HCT116 (cell line): ENCODE results near the gene CDH16. TPM values are rescaled to one million over a fixed set of nuclear protein-coding genes. Genes with fewer than 3 reads are reported as not detected.

Experiments used
- ATAC-seq: fragments of 200-7000 bp; cut with Tn5 transposase; 2 replicates; pipeline ENCODE4 v1.9.1; 2020; ENCODE audit warnings: mild to moderate bottlenecking, moderate library complexity
- BruUV-seq: library from RNA; stranded (reverse); fragments of 400-500 nt; replicated peaks from 2 replicates; lab custom pipeline; 2021; lab: Mats Ljungman, UMichigan
- CTCF ChIA-PET: fragments of 300-600 bp; sonication (Branson Sonifier 250); formaldehyde crosslinking; loops from one replicate; lab custom pipeline; 2021; ENCODE audit warnings: antibody characterized with exemption; lab: Charles Lee
- POLR2A ChIA-PET: fragments of 300-600, 350-600 bp; sonication (Branson Sonifier 250); formaldehyde crosslinking; loops from one replicate; lab custom pipeline; 2021; ENCODE audit warnings: antibody characterized with exemption; lab: Charles Lee
- RAD21 ChIA-PET, 2 experiments: fragments of 300-600 bp; sonication (Branson Sonifier 250); formaldehyde crosslinking; loops; one replicate each; lab custom pipeline; 2023; ENCODE audit warnings: low total read pairs in 2 of 2; ENCODE audit not compliant: uncharacterized antibody in 2 of 2, unreplicated experiment in 2 of 2, low non-redundant PET in 1 of 2; lab: Charles Lee
- DNase-seq: peaks from one replicate; pipeline ENCODE4 v3.0.0-alpha.2; 2010; ENCODE audit warnings: low read depth, low spot score
- H2AFZ ChIP-seq: fragments of 200-600 bp; shearing (Covaris generic), sonication (generic); 2 replicates; pipeline ENCODE4 v1.6.1; 2017; ENCODE audit warnings: low read depth, mixed run types, mixed read lengths, antibody characterized with exemption, low read length; ENCODE audit not compliant: poor library complexity, severe bottlenecking
- H3K27ac ChIP-seq: 2 replicates; pipeline ENCODE4 v1.5.1; 2012; ENCODE audit warnings: low read depth, low read length
- H3K27me3 ChIP-seq: fragments of 200-600 bp; sonication (generic); 2 replicates; pipeline ENCODE4 v1.6.1; 2016; ENCODE audit warnings: mixed run types, low read length, mixed read lengths; ENCODE audit not compliant: insufficient read depth
- H3K36me3 ChIP-seq, 2 experiments: fragments of 200-500 bp in 1 of 2; fragments of 200-600 bp in 1 of 2; sonication (Bioruptor generic) in 1 of 2; sonication (generic) in 1 of 2; 2 replicates each; pipeline versions ENCODE4 v1.5.1 to v1.6.1; 2014 to 2016; ENCODE audit warnings: low read length in 2 of 2, inconsistent platforms in 1 of 2, mixed read lengths in 1 of 2, mixed run types in 1 of 2; ENCODE audit not compliant: insufficient read depth in 2 of 2, control insufficient read depth in 1 of 2
- H3K4me1 ChIP-seq, 2 experiments: fragments of 200-600 bp in 1 of 2; sonication (generic) in 1 of 2; 2 replicates each; pipeline versions ENCODE4 v1.5.1 to v1.6.1; 2012 to 2017; ENCODE audit warnings: low read length in 2 of 2, inconsistent platforms in 1 of 2, mild to moderate bottlenecking in 1 of 2, mixed read lengths in 1 of 2, mixed run types in 1 of 2, moderate library complexity in 1 of 2; ENCODE audit not compliant: insufficient read depth in 2 of 2, control insufficient read depth in 1 of 2
- H3K4me2 ChIP-seq: fragments of 200-600 bp; sonication (generic); 2 replicates; pipeline ENCODE4 v1.6.1; 2017; ENCODE audit warnings: mixed run types, low read length, mixed read lengths
- H3K4me3 ChIP-seq, 2 experiments: fragments of 200-600 bp in 1 of 2; sonication (generic) in 1 of 2; replicated peaks in 1 of 2; 2 replicates each; pipeline ENCODE4 v1.5.1; 2011 to 2016; ENCODE audit warnings: low read length in 2 of 2, control low read depth in 1 of 2, low read depth in 1 of 2, mild to moderate bottlenecking in 1 of 2, mixed read lengths in 1 of 2, mixed run types in 1 of 2
- H3K79me2 ChIP-seq: fragments of 200-600 bp; sonication (generic); 2 replicates; pipeline ENCODE4 v1.6.1; 2017; ENCODE audit warnings: mild to moderate bottlenecking, mixed run types, low read length, moderate library complexity, mixed read lengths; ENCODE audit not compliant: insufficient read depth
- H3K9ac ChIP-seq: fragments of 200-600 bp; sonication (generic); 2 replicates; pipeline ENCODE4 v1.6.1; 2016; ENCODE audit warnings: low read length, mixed read lengths
- H3K9me2 ChIP-seq: fragments of 200-600 bp; sonication (generic), shearing (Covaris generic); 2 replicates; pipeline ENCODE4 v1.6.1; 2017; ENCODE audit warnings: mixed run types, mild to moderate bottlenecking, moderate library complexity; ENCODE audit not compliant: insufficient read depth
- H3K9me3 ChIP-seq, 2 experiments: fragments of 200-500 bp in 1 of 2; fragments of 200-600 bp in 1 of 2; sonication (Bioruptor generic) in 1 of 2; sonication (generic) in 1 of 2; 2 replicates each; pipeline ENCODE4 v1.6.1; 2014 to 2017; ENCODE audit warnings: low read length in 2 of 2, mixed read lengths in 2 of 2, inconsistent platforms in 1 of 2, low read depth in 1 of 2, mild to moderate bottlenecking in 1 of 2, mixed run types in 1 of 2, moderate library complexity in 1 of 2; ENCODE audit not compliant: control insufficient read depth in 1 of 2, insufficient read depth in 1 of 2
- H4K20me1 ChIP-seq: fragments of 200-600 bp; sonication (generic), shearing (Covaris generic); 2 replicates; pipeline ENCODE4 v1.6.1; 2017; ENCODE audit warnings: mixed run types, mild to moderate bottlenecking, moderate library complexity; ENCODE audit not compliant: insufficient read depth
- ATF3 ChIP-seq: IDR thresholded peaks from 2 replicates; pipeline ENCODE4 v1.6.1; 2012
- CEBPB ChIP-seq: IDR thresholded peaks from 2 replicates; pipeline ENCODE4 v1.6.1; 2012; ENCODE audit warnings: low read depth
- CTCF ChIP-seq, 3 experiments: fragments of 200-600 bp in 1 of 3; sonication (generic) in 1 of 3; IDR thresholded peaks in 2 of 3; conservative IDR thresholded peaks in 1 of 3; 2 replicates each; pipeline ENCODE4 v1.5.1; 2012 to 2017; ENCODE audit warnings: low read depth in 2 of 3, low read length in 2 of 3, antibody characterized with exemption in 1 of 3, borderline replicate concordance in 1 of 3, control low read depth in 1 of 3, mild to moderate bottlenecking in 1 of 3, mixed read lengths in 1 of 3, mixed run types in 1 of 3, moderate library complexity in 1 of 3; ENCODE audit not compliant: insufficient read depth in 1 of 3
- ELF1 ChIP-seq: IDR thresholded peaks from 2 replicates; pipeline ENCODE4 v1.6.1; 2012; ENCODE audit warnings: low read depth, borderline replicate concordance
- EZH2 ChIP-seq: fragments of 200-600 bp; sonication (generic); IDR thresholded peaks from 2 replicates; pipeline ENCODE4 v1.6.1; 2017; ENCODE audit warnings: antibody characterized with exemption, mixed run types
- JUND ChIP-seq: IDR thresholded peaks from 2 replicates; pipeline ENCODE4 v1.6.1; 2012
- MAX ChIP-seq: IDR thresholded peaks from 2 replicates; pipeline ENCODE4 v1.6.1; 2012
- POLR2A ChIP-seq: IDR thresholded peaks from 2 replicates; pipeline ENCODE4 v1.7.0; 2011; ENCODE audit warnings: borderline replicate concordance; ENCODE audit not compliant: insufficient read depth, insufficient read length; ENCODE audit errors: extremely low read depth
- REST ChIP-seq: IDR thresholded peaks from 2 replicates; pipeline ENCODE4 v1.6.1; 2012; ENCODE audit warnings: low read depth
- SIN3A ChIP-seq: IDR thresholded peaks from 2 replicates; pipeline ENCODE4 v1.6.1; 2012; ENCODE audit warnings: low read depth
- YY1 ChIP-seq: IDR thresholded peaks from 2 replicates; pipeline ENCODE4 v1.6.1; 2011; ENCODE audit warnings: low read length, low read depth, moderate library complexity, mild to moderate bottlenecking; ENCODE audit not compliant: insufficient replicate concordance; ENCODE audit errors: extremely low read depth
- ZBTB33 ChIP-seq: IDR thresholded peaks from 2 replicates; pipeline ENCODE4 v1.6.1; 2011; ENCODE audit warnings: mild to moderate bottlenecking, low read length, moderate library complexity; ENCODE audit not compliant: insufficient replicate concordance; ENCODE audit errors: extremely low read depth
- ZNF274 ChIP-seq: fragments of 200-500 bp; sonication (Bioruptor generic); IDR thresholded peaks from 2 replicates; pipeline ENCODE4 v1.6.1; 2014; ENCODE audit warnings: mild to moderate bottlenecking, low read depth, low read length, inconsistent platforms
- intact Hi-C: fragments of 100-400 bp; cut with micrococcal nuclease; formaldehyde crosslinking; loops from 2 replicates; pipeline ENCODE4 v1.10.0; 2022
- total RNA-seq: library from RNA; stranded (reverse); gene quantifications from one replicate; pipeline ENCODE4 v1.2.1, GENCODE V29; 2021; ENCODE audit not compliant: unreplicated experiment

The CDH16 gene
- total RNA-seq, 1 experiment from 2014 or later: not detected

GRCh38 chr16:66917741-66918140, 944 bp downstream of the CDH16 start:
- POLR2A ChIA-PET: no interaction called here
- H3K9me3 ChIP-seq: no peaks in the 10 kb centered on the region
- H2AFZ ChIP-seq: no peak overlapping the region
- no peak overlapping the region for H3K4me3 ChIP-seq
- H3K4me1 ChIP-seq: no peaks in the 10 kb centered on the region
- DNase-seq: no peak
- TF ChIP-seq MAX (no peak), CEBPB (no peak), ZNF274 (no peak), ELF1 (no peak), REST (no peak), SIN3A (no peak)
- TF ChIP-seq, all 23 proteins: peak for 0
- RAD21 ChIA-PET: no interaction called here
- no peaks in the 10 kb centered on the region for H3K36me3 ChIP-seq
- no peaks in the 10 kb centered on the region for H4K20me1 ChIP-seq
- no peaks in the 10 kb centered on the region for H3K27me3 ChIP-seq
- no peak overlapping the region for H3K27ac ChIP-seq
- no peak overlapping the region for H3K9ac ChIP-seq
- H3K79me2 ChIP-seq: no peaks in the 10 kb centered on the region
- CTCF ChIA-PET: interaction anchor here (1.2 kb wide), 1 partner anchor 8 kb away, joined by 5 read pairs; no protein-coding TSS in a partner anchor
- intact Hi-C loops: no loop called here
- BruUV-seq: no TSS peak
- no peaks in the 10 kb centered on the region for H3K9me2 ChIP-seq
- no peak for ATAC-seq
- no peak overlapping the region for H3K4me2 ChIP-seq

- no TSS peak for BruUV-seq
- H3K4me1 ChIP-seq: peaks cover 0 to 1% of the 10 kb centered on the region in 2 experiments; a peak in 1 of 4 replicates
- DNase-seq: no peak
- intact Hi-C loops: no loop called here
- no peaks in the 10 kb centered on the region for H3K9me3 ChIP-seq
- POLR2A ChIA-PET: no interaction called here
- no peaks in the 10 kb centered on the region for H3K9me2 ChIP-seq
- RAD21 ChIA-PET: no interaction called here
- no peaks in the 10 kb centered on the region for H3K27me3 ChIP-seq
- no peak overlapping the region for H2AFZ ChIP-seq
- no peaks in the 10 kb centered on the region for H4K20me1 ChIP-seq
- no peak overlapping the region for H3K4me3 ChIP-seq
- ATAC-seq: no peak
- H3K79me2 ChIP-seq: no peaks in the 10 kb centered on the region
- no peaks in the 10 kb centered on the region for H3K36me3 ChIP-seq
- H3K27ac ChIP-seq: no peak overlapping the region
- H3K4me2 ChIP-seq: no peak overlapping the region
- no peak overlapping the region for H3K9ac ChIP-seq
- CTCF ChIA-PET: no interaction called here
- no peak for TF ChIP-seq SIN3A
- no peak for TF ChIP-seq CTCF (IDR thresholded peaks at IDR 0.05 in 2 of 3, conservative IDR thresholded peaks at IDR 0.05 in 1 of 3; ENCODE audit: borderline replicate concordance in 1 of 3, insufficient read depth in 1 of 3, low read depth in 2 of 3, low read length in 2 of 3)
- no peak for TF ChIP-seq ZBTB33
- no peak for TF ChIP-seq YY1
- TF ChIP-seq EZH2: no peak
- TF ChIP-seq POLR2A: no peak
- TF ChIP-seq ATF3: no peak
- TF ChIP-seq JUND: no peak
Measured at GRCh38 chr16:66916518-66916917, 2.2 kb downstream of the CDH16 start.
